Ovary (tissue), 9 donors: ENCODE measurements around the gene FNDC8. TPM values are rescaled to one million over a fixed set of nuclear protein-coding genes. Genes with fewer than 3 reads are reported as not detected.
A peak's percentile ranks its signal among the peaks of the same experiment; 100 is the strongest.
"Not testable (repeated sequence)": the region's sequence is repeated elsewhere in the genome, so short reads cannot be mapped to it uniquely, and the experiment has no call there.

Source experiments
- DNase-seq, 5 donors: peaks; one replicate each; pipeline ENCODE4 v3.0.0-alpha.2; 2019 to 2020
- H3K27ac ChIP-seq, 2 donors: fragments of 200-600 bp; one replicate each; pipeline versions ENCODE4 v1.5.1 to v1.8.0; 2019 to 2022
- H3K27me3 ChIP-seq: fragments of 200-600 bp; one replicate; pipeline ENCODE4 v1.8.0; 2022
- H3K36me3 ChIP-seq: fragments of 200-600 bp; sonication (generic); one replicate; pipeline ENCODE4 v1.5.1; 2019
- H3K4me1 ChIP-seq: one replicate; pipeline ENCODE4 v1.8.1; 2013; ENCODE audit warnings: mild to moderate bottlenecking, moderate library complexity; ENCODE audit not compliant: insufficient read depth
- H3K4me3 ChIP-seq: fragments of 200-600 bp; sonication (generic); one replicate; pipeline ENCODE4 v1.5.1; 2017
- H3K9me3 ChIP-seq, 2 donors: fragments of 200-600 bp in 1 of 2; sonication (generic) in 1 of 2; one replicate each; pipeline versions ENCODE4 v1.5.1 to v1.8.1; 2013 to 2019; ENCODE audit warnings: mild to moderate bottlenecking in 1 of 2, moderate library complexity in 1 of 2
- CTCF ChIP-seq, 3 donors: fragments of 450-650 bp in 2 of 3; fragments of 200-600 bp in 1 of 3; IDR thresholded peaks; one replicate each; pipeline versions ENCODE4 v1.5.1 to v1.8.0; 2016 to 2022; ENCODE audit warnings: antibody characterized with exemption in 3 of 3, mild to moderate bottlenecking in 1 of 3
- EP300 ChIP-seq: sonication (generic); formaldehyde crosslinking; IDR thresholded peaks from one replicate; pipeline ENCODE4 v1.6.1; 2017; ENCODE audit warnings: antibody characterized with exemption
- POLR2A ChIP-seq: fragments of 450-650 bp; IDR thresholded peaks from one replicate; pipeline ENCODE4 v1.6.1; 2017; ENCODE audit warnings: antibody characterized with exemption, mild to moderate bottlenecking, moderate library complexity
- WGBS, 3 donors: extraction: QIAGEN DNeasy Blood & Tissue Kit in 1 of 3; methylation state at CpG; one replicate each; pipeline versions ENCODE4 v1.1.5 to v1.1.7; 2013 to 2017; 5-methylcytosine and 5-hydroxymethylcytosine counted together
- intact Hi-C, 4 donors: fragments of 100-400 bp; cut with DNase I; formaldehyde crosslinking; loops; one replicate each; pipeline versions ENCODE4 v1.11.0 to v1.15.1; 2022 to 2023
- polyA plus RNA-seq, 2 donors: library from polyadenylated mRNA; stranded (reverse); fragments of 200-250 nt in 1 of 2; fragments of 350-450 nt in 1 of 2; fragmentation: Illumina TruSeq in 1 of 2; extraction: RNeasy Lipid Tissue Mini Kit (QIAGEN cat#74804) in 1 of 2; gene quantifications; one replicate each; pipeline ENCODE4 v1.2.3, GENCODE V29; 2013 to 2014
- total RNA-seq, 7 donors: library from RNA; depleted of rRNA in 2 of 7; stranded (reverse); fragments of >200 nt in 2 of 7; fragmentation: NEBNext Ultra II Directional in 3 of 7; extraction: Animal tissue kit (Norgen Biotek cat#: 25700) in 3 of 7; gene quantifications; one replicate each; pipeline versions ENCODE4 v1.1.0 to v1.2.4, GENCODE V29; 2016 to 2023
- donor health status: DM: no; HTN: no; CAD: no; lungs with moderate emphysema.
- donor health status: DM: no; HTN: no; CAD: no.
- donor health status: Bipolar disorder and iron deficiency.
- donor health status: DM: yes; HTN: yes; CAD: no.
- donor health status: DM: no; HTN: no; CAD: no.
- donor health status: DM: yes; HTN: yes; CAD: no.

Gene FNDC8
- total and polyA plus RNA-seq, 9 donors, result not detected

GRCh38 chr17:35088881-35089585 is 32.4 kb upstream of the FNDC8 start:
- peak; percentile 82 to 93 (median 88) for DNase-seq
- intact Hi-C loops, result loop anchor here in 3 of 4 donors (10.0 kb wide), 3 partner anchors 94 to 124 kb away; partner anchors contain the start of genes CCT6B (in 2 of the 3), ZNF830 (in 2 of the 3) and LIG3 (in 1 of the 3)
- TF ChIP-seq EP300 (no peak), POLR2A (peak; percentile 36), CTCF (IDR thresholded peaks at IDR 0.05) (peak; percentile 79 to 82 (median 82))
- Histone ChIP-seq H3K27me3 (no peaks in the 10 kb centered on the region), H3K4me1 (peaks cover 6% of the 10 kb centered on the region), H3K9me3 (no peaks in the 10 kb centered on the region), H3K36me3 (no peaks in the 10 kb centered on the region), H3K27ac (peak overlapping the region; percentile 62 to 66), H3K4me3 (peak overlapping the region; percentile 74)
- WGBS, 3 donors, result 0 to 1% (median 0%) methylated on average over 38 to 80 of the region's 80 CpGs

GRCh38 chr17:35089586-35090296 is 31.7 kb upstream of the FNDC8 start:
- DNase-seq, result peak in 2 of 5 donors; percentile 23 to 34
- intact Hi-C loops, result loop anchor here in 3 of 4 donors (10.0 kb wide), 3 partner anchors 95 to 125 kb away; partner anchors contain the start of genes CCT6B (in 2 of the 3), ZNF830 (in 2 of the 3) and LIG3 (in 1 of the 3)
- TF ChIP-seq CTCF (IDR thresholded peaks at IDR 0.05) (peak; percentile 0 to 56 (median 19)), EP300 (no peak)
- H3K9me3 ChIP-seq, result no peaks in the 10 kb centered on the region
- 38 to 47% (median 39%) methylated on average over 22 of the region's 22 CpGs for WGBS, 3 donors
- H3K36me3 ChIP-seq, result no peaks in the 10 kb centered on the region
- peak overlapping the region; percentile 74 for H3K4me3 ChIP-seq
- H3K27me3 ChIP-seq, result no peaks in the 10 kb centered on the region
- H3K4me1 ChIP-seq, result peaks cover 6% of the 10 kb centered on the region
- H3K27ac ChIP-seq, result no peak overlapping the region

GRCh38 chr17:35090707-35091106 is 30.7 kb upstream of the FNDC8 start:
- intact Hi-C loops, H3K4me1 ChIP-seq, H3K9me3 ChIP-seq, H3K27me3 ChIP-seq, H3K4me3 ChIP-seq, H3K36me3 ChIP-seq, DNase-seq, H3K27ac ChIP-seq: not testable (repeated sequence)
- WGBS, 3 donors, result 82 to 86% (median 83%) methylated on average over 11 of the region's 11 CpGs

GRCh38 chr17:35094902-35095301 is 26.5 kb upstream of the FNDC8 start:
- H3K4me1 ChIP-seq, result no peaks in the 10 kb centered on the region
- H3K36me3 ChIP-seq, result no peaks in the 10 kb centered on the region
- H3K27ac ChIP-seq, result no peak overlapping the region
- H3K9me3 ChIP-seq, result no peaks in the 10 kb centered on the region
- intact Hi-C loops, result no loop called here
- 84 to 91% (median 88%) methylated on average over 2 of the region's 2 CpGs for WGBS, 3 donors
- no peak for TF ChIP-seq CTCF (IDR thresholded peaks at IDR 0.05)
- no peak for TF ChIP-seq EP300
- no peak for TF ChIP-seq POLR2A
- no peak for DNase-seq
- H3K27me3 ChIP-seq, result no peaks in the 10 kb centered on the region
- H3K4me3 ChIP-seq, result no peak overlapping the region

GRCh38 chr17:35095741-35096140 is 25.7 kb upstream of the FNDC8 start:
- Histone ChIP-seq H3K27me3 (no peaks in the 10 kb centered on the region), H3K4me3 (no peak overlapping the region), H3K9me3 (no peaks in the 10 kb centered on the region), H3K27ac (no peak overlapping the region), H3K4me1 (no peaks in the 10 kb centered on the region), H3K36me3 (no peaks in the 10 kb centered on the region)
- intact Hi-C loops, result no loop called here
- WGBS, 3 donors, result 96 to 100% (median 98%) methylated on average over 1 of the region's 1 CpG
- TF ChIP-seq CTCF (IDR thresholded peaks at IDR 0.05) (no peak), POLR2A (no peak), EP300 (no peak)
- DNase-seq, result no peak
